CD14-positive monocyte (primary cell): ENCODE results near the gene KLHL17. TPM values are rescaled to one million over a fixed set of nuclear protein-coding genes. Genes with fewer than 3 reads are reported as not detected.
A peak's percentile ranks its signal among the peaks of the same experiment; 100 is the strongest.

ENCODE experiments used
- DNase-seq, 3 donors: peaks; one replicate each; pipeline ENCODE4 v3.0.0-alpha.2; 2011 to 2022
- H2AFZ ChIP-seq: 2 replicates; pipeline ENCODE4 v1.6.0; 2012; ENCODE audit warnings: mild to moderate bottlenecking, low read depth, low read length, inconsistent platforms; ENCODE audit not compliant: insufficient read depth, poor library complexity, severe bottlenecking
- H3K27ac ChIP-seq, 2 donors: 1 replicate in 1 of 2; 2 replicates in 1 of 2; pipeline ENCODE4 v1.5.1; 2012 to 2013; ENCODE audit warnings: low read length in 2 of 2, control low read depth in 1 of 2, inconsistent platforms in 1 of 2, low read depth in 1 of 2, mild to moderate bottlenecking in 1 of 2
- H3K27me3 ChIP-seq, 2 donors: one replicate each; pipeline versions ENCODE4 v1.6.0 to v1.6.1; 2011 to 2013; ENCODE audit warnings: low read length in 2 of 2; ENCODE audit not compliant: control insufficient read depth in 2 of 2, insufficient read depth in 2 of 2
- H3K36me3 ChIP-seq, 2 donors: replicated peaks in 1 of 2; 1 replicate in 1 of 2; 2 replicates in 1 of 2; pipeline versions ENCODE4 v1.5.1 to v1.6.1; 2012 to 2013; ENCODE audit warnings: low read length in 2 of 2, control low read depth in 1 of 2, inconsistent platforms in 1 of 2, mild to moderate bottlenecking in 1 of 2; ENCODE audit not compliant: insufficient read depth in 2 of 2, control insufficient read depth in 1 of 2
- H3K4me1 ChIP-seq, 2 donors: 1 replicate in 1 of 2; 2 replicates in 1 of 2; pipeline versions ENCODE4 v1.5.1 to v1.6.1; 2012 to 2013; ENCODE audit warnings: low read length in 2 of 2, control low read depth in 1 of 2, inconsistent platforms in 1 of 2, mild to moderate bottlenecking in 1 of 2, moderate library complexity in 1 of 2; ENCODE audit not compliant: insufficient read depth in 2 of 2, control insufficient read depth in 1 of 2
- H3K4me2 ChIP-seq: replicated peaks from 2 replicates; pipeline ENCODE3; 2012; ENCODE audit warnings: low read length, moderate library complexity, mild to moderate bottlenecking; ENCODE audit not compliant: poor library complexity, severe bottlenecking; ENCODE audit errors: extremely low read depth
- H3K4me3 ChIP-seq, 3 experiments: fragments of 200-600 bp in 1 of 3; sonication (generic) in 1 of 3; replicated peaks in 1 of 3; 1 replicate in 2 of 3; 2 replicates in 1 of 3; pipeline ENCODE4 v1.5.1; 2011 to 2013; ENCODE audit warnings: low read length in 3 of 3, mild to moderate bottlenecking in 3 of 3, control low read depth in 2 of 3, low read depth in 2 of 3, inconsistent platforms in 1 of 3, moderate library complexity in 1 of 3
- H3K79me2 ChIP-seq: 2 replicates; pipeline ENCODE4 v1.6.0; 2012; ENCODE audit warnings: mild to moderate bottlenecking, control low read depth, inconsistent platforms, low read length, moderate library complexity; ENCODE audit not compliant: insufficient read depth
- H3K9ac ChIP-seq: 2 replicates; pipeline ENCODE4 v1.6.0; 2017; ENCODE audit warnings: low read length, mild to moderate bottlenecking; ENCODE audit not compliant: insufficient read depth, poor library complexity, severe bottlenecking
- H3K9me3 ChIP-seq, 2 donors: replicated peaks in 1 of 2; 1 replicate in 1 of 2; 2 replicates in 1 of 2; pipeline versions ENCODE4 v1.5.1 to v1.6.1; 2012 to 2013; ENCODE audit warnings: low read length in 2 of 2, control low read depth in 1 of 2; ENCODE audit not compliant: control insufficient read depth in 1 of 2, insufficient read depth in 1 of 2
- H4K20me1 ChIP-seq: 2 replicates; pipeline ENCODE4 v1.6.0; 2012; ENCODE audit warnings: mild to moderate bottlenecking, low read length, control low read depth, moderate library complexity; ENCODE audit not compliant: insufficient read depth
- H3K27ac Mint-ChIP-seq, 7 donors: one replicate each; pipeline ENCODE4 v1.8.0; 2020; ENCODE audit warnings: mild to moderate bottlenecking in 7 of 7, mixed read lengths in 7 of 7, moderate library complexity in 6 of 7, inconsistent platforms in 2 of 7
- H3K27me3 Mint-ChIP-seq, 3 donors: one replicate each; pipeline ENCODE4 v1.8.0; 2021 to 2022; ENCODE audit warnings: low read depth in 3 of 3, mild to moderate bottlenecking in 3 of 3, mixed read lengths in 3 of 3, moderate library complexity in 3 of 3, inconsistent platforms in 1 of 3
- H3K36me3 Mint-ChIP-seq, 2 donors: one replicate each; pipeline ENCODE4 v1.8.0; 2020; ENCODE audit warnings: mixed read lengths in 2 of 2, inconsistent platforms in 1 of 2, mild to moderate bottlenecking in 1 of 2
- H3K4me1 Mint-ChIP-seq: one replicate; pipeline ENCODE4 v1.8.0; 2020; ENCODE audit warnings: mild to moderate bottlenecking, mixed read lengths
- H3K4me3 Mint-ChIP-seq, 2 donors: one replicate each; pipeline ENCODE4 v1.8.0; 2020; ENCODE audit warnings: mild to moderate bottlenecking in 2 of 2, mixed read lengths in 2 of 2, moderate library complexity in 1 of 2
- H3K9me3 Mint-ChIP-seq, 7 donors: one replicate each; pipeline ENCODE4 v1.8.0; 2020 to 2022; ENCODE audit warnings: mixed read lengths in 7 of 7, mild to moderate bottlenecking in 6 of 7, moderate library complexity in 6 of 7, inconsistent platforms in 2 of 7
- WGBS: methylation state at CpG from one replicate; pipeline ENCODE4 v1.1.5; 2013; ENCODE audit warnings: missing lambda C conversion rate; ENCODE audit not compliant: insufficient coverage; 5-methylcytosine and 5-hydroxymethylcytosine counted together
- intact Hi-C, 2 donors: fragments of 100-400 bp; cut with micrococcal nuclease; formaldehyde crosslinking; loops; one replicate each; pipeline versions ENCODE4 v1.15.0 to v1.15.1; 2023
- polyA plus RNA-seq, 3 donors: library from polyadenylated mRNA; depleted of rRNA in 1 of 3; unstranded in 2 of 3; stranded (reverse) in 1 of 3; fragments of 300-500 nt in 2 of 3; fragments of >200 nt in 1 of 3; fragmentation: Illumina TruSeq in 2 of 3; gene quantifications; 1 replicate in 2 of 3; 2 replicates in 1 of 3; pipeline ENCODE4 v1.2.3, GENCODE V29; 2012 to 2021
- TF ChIP-seq, protein P1 (sequence below): fragments of 200-600 bp; IDR thresholded peaks from one replicate; pipeline ENCODE4 v1.8.0; 2022; ENCODE audit warnings: antibody characterized with exemption, mild to moderate bottlenecking

The KLHL17 gene
- polyA plus RNA-seq, 3 donors, result 0.31 to 48.1 (median 0.71) TPM

- Histone ChIP-seq H2AFZ (no peak overlapping the region), H3K4me1 (peaks cover 9 to 33% of the 10 kb centered on the region in 2 donors), H3K36me3 (no peaks in the 10 kb centered on the region), H3K79me2 (no peaks in the 10 kb centered on the region), H3K4me3 (no peak overlapping the region), H3K27me3 (peaks cover 16 to 59% of the 10 kb centered on the region in 2 donors), H3K27ac (no peak overlapping the region), H3K4me2 (no peak overlapping the region), H3K9ac (no peak overlapping the region), H3K9me3 (peaks cover 0 to 12% of the 10 kb centered on the region in 2 donors), H4K20me1 (no peaks in the 10 kb centered on the region)
- Mint-ChIP-seq H3K4me3 (peak overlapping the region; percentile 37 to 76), H3K4me1 (peaks cover 15% of the 10 kb centered on the region), H3K27me3 (peaks cover 47 to 79% (median 58%) of the 10 kb centered on the region in 3 donors), H3K36me3 (peaks cover 0 to 4% of the 10 kb centered on the region in 2 donors), H3K27ac (no peak overlapping the region), H3K9me3 (peaks cover 0 to 12% (median 4%) of the 10 kb centered on the region in 7 donors)
- DNase-seq, result no peak
- WGBS, result 7% methylated on average over 64 of the region's 65 CpGs
- intact Hi-C loops, result no loop called here
- TF ChIP-seq, protein P1, sequence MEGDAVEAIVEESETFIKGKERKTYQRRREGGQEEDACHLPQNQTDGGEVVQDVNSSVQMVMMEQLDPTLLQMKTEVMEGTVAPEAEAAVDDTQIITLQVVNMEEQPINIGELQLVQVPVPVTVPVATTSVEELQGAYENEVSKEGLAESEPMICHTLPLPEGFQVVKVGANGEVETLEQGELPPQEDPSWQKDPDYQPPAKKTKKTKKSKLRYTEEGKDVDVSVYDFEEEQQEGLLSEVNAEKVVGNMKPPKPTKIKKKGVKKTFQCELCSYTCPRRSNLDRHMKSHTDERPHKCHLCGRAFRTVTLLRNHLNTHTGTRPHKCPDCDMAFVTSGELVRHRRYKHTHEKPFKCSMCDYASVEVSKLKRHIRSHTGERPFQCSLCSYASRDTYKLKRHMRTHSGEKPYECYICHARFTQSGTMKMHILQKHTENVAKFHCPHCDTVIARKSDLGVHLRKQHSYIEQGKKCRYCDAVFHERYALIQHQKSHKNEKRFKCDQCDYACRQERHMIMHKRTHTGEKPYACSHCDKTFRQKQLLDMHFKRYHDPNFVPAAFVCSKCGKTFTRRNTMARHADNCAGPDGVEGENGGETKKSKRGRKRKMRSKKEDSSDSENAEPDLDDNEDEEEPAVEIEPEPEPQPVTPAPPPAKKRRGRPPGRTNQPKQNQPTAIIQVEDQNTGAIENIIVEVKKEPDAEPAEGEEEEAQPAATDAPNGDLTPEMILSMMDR, result no peak
Observed at GRCh38 chr1:925561-926421, 34.6 kb upstream of the KLHL17 start.

DNA sequence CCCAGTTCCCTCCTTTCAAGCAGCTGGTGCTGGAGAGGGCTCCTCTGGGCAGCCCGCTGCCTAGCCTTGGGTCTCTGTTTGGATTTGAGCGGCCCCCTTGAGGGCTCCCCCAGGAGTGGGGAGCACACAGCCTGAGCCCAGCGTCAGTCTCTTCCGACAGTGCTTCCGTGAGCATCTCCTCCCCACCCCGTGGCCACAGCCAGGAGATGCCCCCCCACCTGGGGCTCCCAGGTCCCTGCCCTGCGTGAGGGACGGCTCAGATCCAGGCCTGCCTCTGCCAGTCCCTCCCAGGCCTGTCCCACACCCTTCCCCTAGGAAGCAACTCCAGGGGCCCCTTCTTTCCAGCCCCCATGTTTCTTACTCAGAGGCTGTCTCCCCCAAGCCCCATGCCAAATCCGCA lies 33.1 kb upstream of the KLHL17 start:
- TF ChIP-seq, protein P1, result no peak
- H3K9ac ChIP-seq, result no peak overlapping the region
- no peak overlapping the region for H3K27ac Mint-ChIP-seq
- DNase-seq, result no peak
- H3K4me1 ChIP-seq, result peaks cover 7 to 26% of the 10 kb centered on the region in 2 donors
- no peaks in the 10 kb centered on the region for H3K79me2 ChIP-seq
- 87% methylated on average over 8 of the region's 9 CpGs for WGBS
- H2AFZ ChIP-seq, result no peak overlapping the region
- peak overlapping the region in 1 of 2 donors; percentile 76 for H3K4me3 Mint-ChIP-seq
- H4K20me1 ChIP-seq, result no peaks in the 10 kb centered on the region
- peaks cover 16 to 48% of the 10 kb centered on the region in 2 donors for H3K27me3 ChIP-seq
- peaks cover 12% of the 10 kb centered on the region for H3K4me1 Mint-ChIP-seq
- H3K9me3 Mint-ChIP-seq, result peaks cover 0 to 12% (median 2%) of the 10 kb centered on the region in 7 donors
- H3K27me3 Mint-ChIP-seq, result peaks cover 39 to 72% (median 49%) of the 10 kb centered on the region in 3 donors
- H3K4me2 ChIP-seq, result no peak overlapping the region
- H3K27ac ChIP-seq, result no peak overlapping the region
- H3K4me3 ChIP-seq, result no peak overlapping the region
- peaks cover 0 to 7% of the 10 kb centered on the region in 2 donors for H3K9me3 ChIP-seq
- no peaks in the 10 kb centered on the region for H3K36me3 Mint-ChIP-seq
- no peaks in the 10 kb centered on the region for H3K36me3 ChIP-seq
- intact Hi-C loops, result no loop called here
